GM19463 (cell line): ENCODE data around the gene COX14.
"Not testable (repeated sequence)": the region's sequence is repeated elsewhere in the genome, so short reads cannot be mapped to it uniquely, and the experiment has no call there.

Experiments used
- ATAC-seq: cut with Tn5 transposase; IDR thresholded peaks from one replicate; pipeline ENCODE4 v1.9.1; 2021; ENCODE audit warnings: mild to moderate bottlenecking, moderate library complexity; ENCODE audit not compliant: unreplicated experiment

The COX14 gene

DNA sequence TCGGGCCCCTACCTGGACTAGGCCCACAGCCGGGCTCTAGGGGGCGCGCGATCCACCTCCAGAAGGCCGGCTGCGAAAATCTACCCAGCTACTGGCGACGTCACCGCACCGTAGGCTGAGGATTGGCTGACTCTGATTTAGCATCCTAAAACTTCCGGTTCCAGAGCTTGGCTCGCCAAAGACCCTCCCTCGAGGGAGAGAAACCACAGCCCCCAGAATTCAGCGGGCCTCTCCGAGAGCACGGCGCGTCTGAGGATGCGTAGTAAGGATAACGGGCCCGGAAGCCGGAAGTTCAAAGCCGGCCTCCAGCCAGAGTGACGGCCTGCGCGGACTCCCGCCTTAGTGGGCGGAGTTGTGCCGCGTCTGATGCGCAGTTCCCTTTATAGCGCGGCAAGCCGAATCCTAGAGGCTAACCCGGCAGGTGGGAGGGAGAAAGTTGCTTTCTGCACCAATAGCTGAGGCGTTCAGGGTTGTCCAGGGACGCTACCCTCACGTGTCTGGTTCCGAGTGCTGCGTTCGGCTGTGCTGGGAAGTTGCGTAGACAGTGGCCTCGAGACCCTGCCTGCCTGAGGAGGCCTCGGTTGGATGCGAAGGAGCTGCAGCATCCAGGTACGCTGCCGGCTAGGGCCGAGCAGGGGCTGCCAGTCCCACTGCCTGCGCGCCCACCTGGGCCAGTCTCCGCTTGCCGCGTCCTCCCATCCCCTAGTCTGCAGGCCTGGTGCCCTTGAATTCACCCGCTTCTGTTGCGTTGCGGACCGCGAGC is at the start of gene COX14:
Gene COX14 (plus strand): TSS at position 544 of the 763 bp plus-strand sequence. CDS start 7,808 bp downstream, outside the sequence.
- ATAC-seq = peak; percentile 79

DNA sequence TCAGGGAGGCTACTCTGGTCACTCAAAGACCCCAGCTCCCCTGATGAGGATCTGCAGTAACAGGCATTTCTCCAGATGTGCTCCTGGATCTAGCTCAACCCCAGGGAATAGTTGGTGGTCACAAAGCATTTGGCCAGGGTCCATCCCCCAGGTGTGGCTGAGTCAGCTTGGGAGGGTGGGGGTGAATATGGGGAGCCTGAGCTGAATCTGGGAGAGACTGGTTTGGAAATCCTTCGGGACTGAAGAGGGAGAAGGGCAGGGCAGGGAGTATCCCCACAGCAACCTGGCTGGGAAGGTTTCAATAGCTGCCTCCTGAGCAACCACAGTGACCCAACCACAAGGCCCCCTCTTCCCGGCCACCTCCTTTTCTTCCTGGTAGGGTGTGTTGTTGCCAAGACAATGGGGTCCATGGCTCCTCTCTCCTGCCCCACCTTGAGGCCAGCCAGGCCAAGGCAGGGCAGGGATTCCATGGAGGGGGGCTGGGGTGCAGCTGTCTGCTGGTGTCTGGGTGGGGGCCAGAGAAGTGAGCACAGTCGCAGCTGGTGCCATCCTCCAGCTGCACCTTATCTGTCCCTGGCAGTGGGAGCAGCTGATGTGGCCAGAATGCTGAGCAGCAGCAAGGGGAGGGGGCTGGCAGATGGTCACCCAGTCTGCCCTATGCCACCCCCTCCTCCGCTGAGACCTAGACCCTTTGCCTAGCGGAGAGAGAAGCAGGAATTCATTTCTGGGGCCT is 49.1 kb upstream of the COX14 start:
- ATAC-seq = no peak

DNA sequence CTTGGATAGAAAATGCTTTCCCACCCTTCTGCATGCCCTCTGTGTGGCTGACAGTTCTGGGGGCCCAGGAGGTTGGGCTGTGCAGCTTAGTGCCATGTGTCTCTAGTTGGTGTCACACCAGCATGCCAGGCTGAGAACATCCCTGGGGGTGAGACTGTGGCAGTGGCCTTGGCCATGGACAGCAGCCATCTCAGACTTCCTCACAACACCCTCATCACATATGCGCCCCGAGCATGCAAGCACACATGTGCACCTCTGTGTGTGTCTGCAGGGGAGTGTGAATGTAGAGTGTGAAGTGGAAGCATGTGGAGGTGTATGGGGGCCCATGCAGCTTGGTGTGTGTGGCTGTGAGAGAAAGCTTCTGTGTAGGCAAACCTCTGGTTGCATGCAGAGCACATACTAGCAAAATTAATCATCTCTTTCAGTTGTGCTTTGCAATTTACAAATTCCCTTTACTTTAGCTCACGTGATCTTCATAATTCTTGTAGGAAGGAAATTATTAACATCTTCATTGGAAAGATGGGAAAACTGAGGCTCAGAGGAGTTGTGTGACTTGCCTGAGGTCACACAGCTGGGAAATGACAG is 46.2 kb upstream of the COX14 start:
- no peak for ATAC-seq

DNA sequence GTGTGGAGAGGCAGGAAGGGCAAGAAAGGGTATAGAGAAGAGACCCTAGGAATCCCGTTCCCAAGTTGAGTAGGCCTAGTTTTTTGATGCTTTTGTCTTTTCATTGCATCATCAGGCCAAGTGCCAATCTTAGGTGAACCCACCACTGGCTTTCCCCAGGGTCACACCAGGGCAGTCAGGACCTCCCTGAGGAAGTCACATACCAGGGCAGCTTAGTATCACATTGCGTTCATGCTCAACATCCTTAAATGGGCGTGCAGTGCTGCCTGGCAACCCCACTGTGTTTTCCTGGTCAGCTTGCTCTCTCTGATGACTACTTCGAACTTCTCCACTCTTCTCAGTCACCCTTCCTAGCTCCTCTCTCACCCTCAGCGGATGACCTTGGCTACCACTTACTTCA is 45.6 kb upstream of the COX14 start:
- ATAC-seq = no peak

DNA sequence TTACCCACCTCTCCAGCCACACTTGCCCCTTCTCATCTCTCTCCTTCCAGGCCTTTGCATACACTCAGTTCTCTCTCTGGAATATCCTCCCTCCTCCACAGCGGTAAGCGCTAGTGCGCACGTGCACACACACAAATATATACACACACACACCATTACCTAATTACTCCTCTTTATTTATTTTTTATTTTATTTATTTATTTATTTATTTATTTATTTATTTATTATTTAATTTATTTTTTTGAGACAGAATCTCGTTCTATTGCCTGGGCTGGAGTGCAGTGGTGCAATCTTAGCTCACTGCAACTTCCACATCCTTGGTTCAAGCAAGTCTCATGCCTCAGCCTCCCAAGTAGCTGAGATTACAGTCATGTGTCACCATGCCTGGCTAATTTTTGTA is 43.0 kb upstream of the COX14 start:
- no peak for ATAC-seq

DNA sequence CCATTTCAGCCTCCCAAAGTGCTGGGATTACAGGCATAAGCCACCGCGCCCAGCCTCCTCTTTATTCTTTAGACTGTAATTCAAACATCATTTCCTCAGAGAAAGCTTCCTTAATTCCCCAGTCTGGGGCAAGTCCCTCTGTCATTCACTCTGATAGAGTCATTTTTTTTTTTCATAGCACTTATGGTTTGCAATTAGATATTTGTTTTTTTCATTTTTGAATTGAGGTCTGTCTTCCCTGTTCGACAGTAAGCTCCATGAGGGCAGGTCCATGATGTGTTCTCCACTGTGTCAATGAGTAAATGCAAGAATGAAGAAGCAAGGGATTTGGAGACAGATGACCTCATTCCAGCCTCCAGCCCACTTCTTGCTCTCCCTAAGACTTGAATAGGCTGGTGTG is 42.5 kb upstream of the COX14 start:
- ATAC-seq = no peak

DNA sequence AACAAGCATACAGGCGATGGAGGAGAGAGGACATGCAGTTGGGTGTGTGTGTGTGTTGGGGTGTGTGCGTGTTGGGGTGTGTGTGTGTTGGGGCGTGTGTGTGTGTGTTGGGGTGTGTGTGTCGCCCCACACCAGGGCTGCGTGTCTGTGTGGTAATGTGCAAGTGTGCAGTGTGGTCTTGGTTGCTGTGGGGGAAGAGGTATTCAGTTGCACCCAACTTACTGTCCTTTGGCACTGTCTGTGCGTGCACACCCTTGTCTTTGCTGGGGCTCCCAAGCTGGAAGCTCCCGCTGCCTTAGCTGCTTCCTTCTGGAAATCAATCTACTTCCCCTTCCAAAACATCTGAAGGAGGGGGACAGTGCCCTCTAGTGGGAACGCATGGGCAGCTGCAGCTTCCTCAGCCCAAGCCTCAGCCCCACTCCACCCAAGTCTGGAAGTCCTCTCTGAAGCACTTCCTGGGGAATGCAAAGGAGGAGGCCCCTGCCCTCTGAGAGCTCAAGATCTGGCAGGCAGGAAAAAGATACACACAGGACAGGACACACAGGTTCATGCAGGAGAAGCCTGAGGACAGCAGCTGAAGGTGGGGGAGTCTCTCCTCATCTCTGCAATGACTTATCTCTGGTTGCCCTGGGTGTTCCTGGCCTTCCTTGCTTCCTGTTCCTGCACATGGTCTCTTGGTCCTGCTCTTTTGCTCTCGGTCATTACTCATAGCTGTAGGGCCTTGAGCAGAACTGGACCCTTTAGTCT is 41.5 kb upstream of the COX14 start:
- ATAC-seq = no peak

DNA sequence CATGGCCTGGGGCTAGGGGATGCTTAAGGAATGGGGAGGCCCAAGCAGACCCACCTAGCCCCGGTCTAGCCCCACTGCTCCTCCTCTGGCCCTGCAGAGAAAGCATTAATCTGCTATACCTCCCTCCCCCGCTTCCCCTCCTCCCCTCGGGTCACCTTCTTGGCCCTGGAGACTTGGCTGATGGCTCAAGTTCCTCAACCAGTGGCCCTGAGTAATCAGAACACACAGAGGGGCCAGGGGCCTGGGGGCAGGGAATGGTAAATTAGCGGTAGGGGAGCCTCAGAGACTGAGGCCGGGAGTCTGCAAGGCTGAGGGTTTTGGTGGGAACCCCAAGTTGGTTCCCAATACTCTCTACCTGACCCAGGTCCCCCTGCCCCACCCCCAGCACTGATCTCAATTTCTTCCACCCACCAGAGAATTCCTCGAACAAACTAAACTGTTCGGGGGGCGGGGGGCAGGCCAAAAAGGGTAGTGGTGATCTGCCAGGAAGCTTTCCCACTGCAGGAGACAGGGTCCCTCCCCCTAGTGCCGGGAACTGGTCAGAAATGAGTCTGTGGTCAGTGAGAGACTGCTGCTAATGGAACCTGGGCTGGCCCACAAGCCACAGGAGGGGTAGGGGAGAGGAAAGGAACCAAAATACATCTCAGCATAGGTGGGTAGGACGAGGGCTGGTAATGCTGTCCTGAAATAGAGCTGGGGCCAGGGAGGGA is 39.7 kb upstream of the COX14 start:
- no peak for ATAC-seq

DNA sequence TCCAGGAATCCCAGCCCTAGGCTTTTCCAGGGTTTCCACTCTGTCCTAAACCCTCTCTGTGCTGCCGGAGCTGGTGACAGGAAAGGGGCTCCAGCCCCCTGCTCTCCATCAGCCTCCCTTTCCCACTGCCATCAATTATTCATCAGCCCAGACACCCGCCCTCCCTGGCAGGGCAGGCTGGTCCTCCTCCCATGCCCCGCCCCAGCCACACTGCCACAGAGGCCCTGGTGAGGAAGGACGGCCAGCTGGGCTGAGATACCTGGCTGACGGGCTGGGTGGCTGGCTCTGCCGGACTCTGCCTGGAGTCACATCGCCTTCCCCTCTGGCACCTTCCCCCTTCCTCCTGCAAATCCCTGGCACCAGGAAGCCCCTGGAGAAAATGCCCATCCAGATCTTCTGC is 38.8 kb upstream of the COX14 start:
- no peak for ATAC-seq

DNA sequence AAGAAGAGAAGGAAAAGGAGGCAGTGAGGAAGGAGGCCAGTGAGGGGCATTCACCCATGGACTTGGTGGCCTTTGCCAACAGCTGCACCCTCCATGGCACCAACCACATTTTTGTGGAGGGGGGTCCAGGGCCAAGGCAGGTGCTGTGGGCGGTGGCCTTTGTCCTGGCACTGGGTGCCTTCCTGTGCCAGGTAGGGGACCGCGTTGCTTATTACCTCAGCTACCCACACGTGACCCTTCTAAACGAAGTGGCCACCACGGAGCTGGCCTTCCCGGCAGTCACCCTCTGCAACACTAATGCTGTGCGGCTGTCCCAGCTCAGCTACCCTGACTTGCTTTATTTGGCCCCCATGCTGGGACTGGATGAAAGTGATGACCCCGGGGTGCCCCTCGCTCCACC is 38.3 kb upstream of the COX14 start:
- no peak for ATAC-seq

DNA sequence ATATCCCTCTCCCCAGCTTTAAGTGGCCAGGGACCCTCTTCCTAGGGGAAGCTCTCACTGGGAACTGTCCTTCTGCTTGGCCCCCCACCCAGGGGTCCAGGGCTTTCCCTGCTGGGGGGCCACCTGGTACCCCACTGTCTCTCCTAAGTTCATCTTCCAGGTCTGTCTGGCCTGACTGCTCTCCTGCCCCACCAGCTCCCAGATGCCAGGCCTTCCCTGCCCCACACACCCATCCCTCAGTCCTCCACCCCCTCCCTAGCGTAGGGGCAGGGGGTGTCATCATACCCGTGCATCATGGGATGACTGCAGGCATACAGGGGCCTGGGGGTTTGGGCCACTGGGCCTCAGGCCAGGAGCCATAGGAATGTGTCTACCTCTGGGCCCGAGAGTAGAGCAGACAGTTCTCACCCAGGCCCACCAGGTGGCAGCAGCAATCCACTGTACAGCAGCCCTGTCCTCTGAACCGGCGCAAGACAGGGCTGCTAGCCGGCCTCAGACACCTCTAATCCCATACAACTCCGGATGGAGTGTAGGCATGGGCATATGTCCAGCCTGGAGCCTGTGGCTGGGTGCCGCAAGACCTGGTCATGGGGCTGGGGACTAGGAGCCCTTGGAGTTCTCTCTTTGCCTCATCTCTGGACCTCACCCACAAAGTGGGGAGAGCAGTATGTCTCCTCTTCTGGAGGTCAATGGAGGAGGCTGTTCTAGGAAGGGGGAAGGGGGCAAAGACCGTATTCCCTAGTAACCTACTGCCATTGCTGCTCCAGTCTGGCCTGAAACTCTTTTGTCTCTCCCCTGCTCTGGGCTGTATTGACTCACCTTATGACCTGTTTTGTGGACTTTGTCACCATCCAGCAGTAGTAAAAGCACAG is 36.9 kb upstream of the COX14 start:
- ATAC-seq = peak; percentile 87

DNA sequence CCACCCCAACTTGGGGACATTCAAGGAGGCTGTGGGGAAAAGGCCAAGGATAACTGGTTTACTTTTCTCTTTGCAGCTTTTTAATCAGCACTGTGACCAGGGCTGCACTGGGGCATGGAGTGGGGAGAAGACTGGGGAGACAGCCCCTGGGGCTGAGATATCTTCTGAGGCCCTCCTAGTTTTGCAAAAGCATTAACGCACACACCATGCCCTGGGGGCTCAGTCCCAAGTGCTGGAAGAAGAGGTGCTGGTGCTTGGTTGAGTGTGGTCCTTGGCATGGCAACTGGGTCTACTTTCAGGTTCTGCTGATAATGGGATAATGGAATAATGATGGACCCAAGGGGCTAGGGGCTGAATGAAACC is 36.2 kb upstream of the COX14 start:
- no peak for ATAC-seq

DNA sequence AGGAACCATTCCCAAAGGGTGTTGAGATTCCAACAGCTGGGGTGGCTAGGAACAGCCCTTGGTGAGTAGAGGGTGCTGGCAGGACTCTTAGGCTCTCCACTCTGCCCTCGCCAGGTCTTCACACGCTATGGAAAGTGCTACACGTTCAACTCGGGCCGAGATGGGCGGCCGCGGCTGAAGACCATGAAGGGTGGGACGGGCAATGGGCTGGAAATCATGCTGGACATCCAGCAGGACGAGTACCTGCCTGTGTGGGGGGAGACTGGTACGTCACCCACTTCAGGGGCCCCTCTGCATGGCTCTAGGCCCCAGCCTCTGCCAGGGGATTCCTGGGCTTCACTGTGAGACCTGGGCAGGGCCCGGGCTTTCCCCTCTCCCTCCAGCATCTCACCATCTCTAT is 34.9 kb upstream of the COX14 start:
- ATAC-seq = no peak

DNA sequence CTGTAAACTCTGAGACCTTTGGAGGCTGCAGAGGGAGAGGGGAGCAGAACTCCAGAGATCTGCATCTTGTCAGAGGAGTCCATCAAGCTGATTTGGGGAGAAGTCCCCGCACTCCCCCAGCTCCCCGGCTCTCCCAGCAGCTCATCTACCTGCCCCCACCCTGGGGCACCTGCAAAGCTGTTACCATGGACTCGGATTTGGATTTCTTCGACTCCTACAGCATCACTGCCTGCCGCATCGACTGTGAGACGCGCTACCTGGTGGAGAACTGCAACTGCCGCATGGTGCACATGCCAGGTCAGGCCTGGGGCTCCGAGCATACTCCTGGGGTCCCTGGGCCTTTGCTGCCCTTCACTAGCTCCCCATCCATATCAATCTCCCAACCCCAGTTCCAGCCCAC is 33.8 kb upstream of the COX14 start:
- ATAC-seq = no peak

DNA sequence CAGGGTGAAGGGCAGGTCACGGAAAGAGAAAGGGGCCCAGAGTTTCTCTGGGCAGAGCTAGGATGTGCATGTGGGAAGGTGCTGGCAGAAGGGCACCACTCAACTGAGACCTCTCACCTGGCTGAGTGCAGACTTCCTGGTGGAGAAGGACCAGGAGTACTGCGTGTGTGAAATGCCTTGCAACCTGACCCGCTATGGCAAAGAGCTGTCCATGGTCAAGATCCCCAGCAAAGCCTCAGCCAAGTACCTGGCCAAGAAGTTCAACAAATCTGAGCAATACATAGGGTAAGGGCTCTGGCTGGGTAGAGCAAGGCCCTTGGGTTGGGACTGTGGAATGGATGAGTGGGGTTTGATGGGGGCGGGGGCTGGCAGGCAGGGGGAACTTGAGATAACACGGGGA is 32.3 kb upstream of the COX14 start:
- ATAC-seq = no peak

DNA sequence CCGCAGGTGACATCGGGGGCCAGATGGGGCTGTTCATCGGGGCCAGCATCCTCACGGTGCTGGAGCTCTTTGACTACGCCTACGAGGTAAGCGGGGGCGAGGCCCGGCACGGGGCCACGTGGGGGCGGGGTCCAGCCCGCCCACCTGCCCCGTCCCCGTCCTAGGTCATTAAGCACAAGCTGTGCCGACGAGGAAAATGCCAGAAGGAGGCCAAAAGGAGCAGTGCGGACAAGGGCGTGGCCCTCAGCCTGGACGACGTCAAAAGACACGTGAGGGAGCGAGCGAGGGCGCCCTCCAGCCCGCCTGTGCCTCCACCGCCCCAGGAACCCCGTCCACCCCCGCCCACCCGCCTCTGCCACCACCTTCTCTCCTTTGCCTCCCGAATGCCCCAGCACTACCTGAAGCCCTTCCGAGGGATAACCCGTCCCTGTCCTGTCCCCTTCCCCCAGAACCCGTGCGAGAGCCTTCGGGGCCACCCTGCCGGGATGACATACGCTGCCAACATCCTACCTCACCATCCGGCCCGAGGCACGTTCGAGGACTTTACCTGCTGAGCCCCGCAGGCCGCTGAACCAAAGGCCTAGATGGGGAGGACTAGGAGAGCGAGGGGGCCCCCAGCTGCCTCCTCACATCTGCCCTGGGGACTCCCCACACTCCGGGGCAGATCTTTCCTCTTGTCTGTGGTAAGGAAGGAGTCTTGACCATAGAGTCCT is 30.8 kb upstream of the COX14 start:
- no peak for ATAC-seq

DNA sequence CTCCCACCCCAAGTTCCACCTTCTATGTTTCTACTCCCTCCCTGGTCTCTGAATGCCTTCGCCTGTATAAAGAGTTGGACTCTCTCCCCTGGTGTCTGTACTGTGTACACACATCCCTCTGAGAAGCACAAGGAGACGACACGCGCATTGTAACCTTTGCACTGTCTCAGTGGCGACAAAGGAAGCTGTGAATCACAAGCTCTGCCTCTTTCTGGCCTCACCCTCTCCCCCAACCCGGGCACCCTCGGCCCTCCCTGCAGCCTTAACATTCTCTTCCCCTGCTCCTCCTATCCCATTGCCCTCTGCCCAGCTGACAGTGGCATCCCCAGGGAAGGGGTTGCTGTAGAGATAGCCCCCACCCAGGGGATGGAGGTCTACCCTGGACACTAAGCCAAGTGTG is 29.4 kb upstream of the COX14 start:
- no peak for ATAC-seq

DNA sequence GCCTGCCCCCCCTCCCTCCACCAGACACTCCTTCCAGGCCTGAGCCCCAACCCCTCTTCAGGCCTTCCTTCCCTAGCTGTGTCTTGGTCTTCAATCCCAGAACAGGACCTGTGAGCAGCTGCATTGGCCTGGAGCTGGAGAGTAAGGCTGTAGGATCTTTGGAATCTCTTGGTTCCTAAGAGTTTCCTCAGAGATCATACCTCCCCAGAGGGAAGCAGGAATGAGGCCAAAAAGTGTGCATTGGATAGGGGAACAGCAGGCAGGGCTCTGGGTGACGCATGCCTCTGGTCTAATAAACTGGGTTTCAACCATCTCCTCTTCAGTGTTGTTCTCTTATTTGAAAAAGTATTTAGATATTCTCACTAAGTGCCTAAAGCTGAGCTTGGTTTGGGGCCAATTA is 28.7 kb upstream of the COX14 start:
- ATAC-seq = no peak

DNA sequence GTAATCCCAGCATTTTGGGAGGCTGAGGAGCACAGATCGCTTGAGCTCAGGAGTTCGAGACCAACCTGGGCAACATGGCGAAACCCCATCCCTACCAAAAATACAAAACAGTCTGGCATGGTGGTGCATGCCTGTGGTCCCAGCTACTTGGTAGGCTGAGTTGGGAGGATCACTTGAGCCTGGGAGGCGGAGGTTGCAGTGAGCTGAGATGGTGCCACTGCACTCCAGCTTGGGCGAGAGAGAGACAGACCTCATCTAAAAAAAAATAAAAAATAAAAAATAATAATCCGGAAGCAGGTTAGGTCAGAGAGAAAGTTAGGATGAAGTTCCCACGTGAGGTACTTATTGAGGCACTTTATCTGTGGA is 27.6 kb upstream of the COX14 start:
- ATAC-seq = not testable (repeated sequence)
